Measurements from ENCODE around the gene ZACN. TPM values are rescaled to one million over a fixed set of nuclear protein-coding genes. Genes with fewer than 3 reads are reported as not detected.
A peak's percentile ranks its signal among the peaks of the same experiment; 100 is the strongest.

ZACN gene
- under 1 TPM in 1 of 4 donors, not detected in 3; 0.13 TPM for total RNA-seq

GRCh38 chr17:76078860-76079534 is at the start of gene ZACN:
TSS of gene ZACN (plus strand) at chr17:76079182. CDS start at chr17:76079265, 83 bp downstream.
- H3K4me3 ChIP-seq, result no peak within 1 kb of the TSS
- 56% methylated on average over 5 of the region's 17 CpGs for WGBS
- peaks cover 12 to 23% (median 18%) of the 10 kb centered on the region in 4 donors for H3K36me3 ChIP-seq
- intact Hi-C loops (cut with DNase I), result no loop called here
- peaks cover 18 to 63% (median 44%) of the 10 kb centered on the region in 4 donors for H3K27me3 ChIP-seq
- no peak for TF ChIP-seq CTCF (IDR thresholded peaks at IDR 0.05)
- TF ChIP-seq EP300 (IDR thresholded peaks at IDR 0.05), result no peak
- TF ChIP-seq POLR2AphosphoS5 (IDR thresholded peaks at IDR 0.05), result no peak
- H3K9me3 ChIP-seq, result no peaks in the 10 kb centered on the region
- peaks cover 40 to 54% (median 46%) of the 10 kb centered on the region in 4 donors for H3K4me1 ChIP-seq
- no peak for DNase-seq (ENCODE audit: extremely low spot score)
- no peak within 1 kb of the TSS for H3K27ac ChIP-seq (replicated peaks in 1 of 4)

DNA sequence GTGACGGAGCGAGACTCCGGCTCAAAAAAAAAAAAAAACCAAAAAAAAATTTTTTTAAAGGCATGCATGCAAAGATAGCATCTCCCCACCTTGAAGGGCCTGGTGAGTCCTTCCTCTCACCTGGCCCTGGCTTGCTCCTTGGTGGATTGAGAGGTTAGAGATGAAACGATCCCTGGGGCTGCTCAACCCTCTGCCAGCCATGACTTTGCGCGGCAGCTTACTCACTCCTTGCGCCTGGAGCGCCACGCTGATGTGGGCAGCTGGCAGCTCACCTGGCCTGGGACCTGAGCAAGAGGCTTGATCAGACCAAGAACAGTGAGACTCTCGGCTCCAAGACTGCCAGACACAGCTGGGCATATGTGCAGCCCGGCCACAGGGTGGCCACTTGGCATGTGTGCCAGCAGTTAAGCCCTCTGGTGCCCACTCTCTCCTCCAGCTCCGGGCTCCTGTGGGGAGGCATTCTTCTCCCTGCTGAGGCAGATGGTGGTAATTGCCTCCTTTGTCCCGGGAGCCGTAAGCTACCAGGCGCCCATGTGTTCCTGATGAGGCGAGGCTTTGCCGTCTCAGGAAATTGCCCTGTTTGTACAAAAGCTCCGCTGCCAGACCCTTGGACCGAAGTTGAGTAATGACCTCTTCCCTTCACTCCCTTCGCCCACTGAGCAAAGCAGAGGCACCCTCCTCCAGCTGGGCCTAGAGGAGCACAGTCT is 46.8 kb upstream of the ZACN start:
- Histone ChIP-seq H3K4me3 (no peak overlapping the region), H3K4me1 (peaks cover 6 to 22% (median 15%) of the 10 kb centered on the region in 4 donors), H3K27me3 (no peaks in the 10 kb centered on the region), H3K9me3 (no peaks in the 10 kb centered on the region), H3K36me3 (no peaks in the 10 kb centered on the region), H3K27ac (replicated peaks in 1 of 4) (no peak overlapping the region)
- intact Hi-C loops (cut with DNase I), result no loop called here
- 86% methylated on average over 20 of the region's 20 CpGs for WGBS
- no peak for TF ChIP-seq EP300 (IDR thresholded peaks at IDR 0.05)
- DNase-seq (ENCODE audit: extremely low spot score), result no peak

GRCh38 chr17:76032780-76033108 is 46.2 kb upstream of the ZACN start:
- H3K4me3 ChIP-seq, result no peak overlapping the region
- H3K27ac ChIP-seq (replicated peaks in 1 of 4), result no peak overlapping the region
- intact Hi-C loops (cut with DNase I), result no loop called here
- TF ChIP-seq POLR2A (IDR thresholded peaks at IDR 0.05; ENCODE audit: low read depth), result no peak
- TF ChIP-seq CTCF (IDR thresholded peaks at IDR 0.05), result no peak
- TF ChIP-seq EP300 (IDR thresholded peaks at IDR 0.05), result no peak
- TF ChIP-seq POLR2AphosphoS5 (IDR thresholded peaks at IDR 0.05), result no peak
- peaks cover 6 to 26% (median 19%) of the 10 kb centered on the region in 4 donors for H3K4me1 ChIP-seq
- H3K36me3 ChIP-seq, result peaks cover 0 to 4% (median 0%) of the 10 kb centered on the region in 4 donors
- no peak for DNase-seq (ENCODE audit: extremely low spot score)
- H3K9me3 ChIP-seq, result no peaks in the 10 kb centered on the region
- H3K27me3 ChIP-seq, result no peaks in the 10 kb centered on the region
- WGBS, result 95% methylated on average over 4 of the region's 5 CpGs

DNA sequence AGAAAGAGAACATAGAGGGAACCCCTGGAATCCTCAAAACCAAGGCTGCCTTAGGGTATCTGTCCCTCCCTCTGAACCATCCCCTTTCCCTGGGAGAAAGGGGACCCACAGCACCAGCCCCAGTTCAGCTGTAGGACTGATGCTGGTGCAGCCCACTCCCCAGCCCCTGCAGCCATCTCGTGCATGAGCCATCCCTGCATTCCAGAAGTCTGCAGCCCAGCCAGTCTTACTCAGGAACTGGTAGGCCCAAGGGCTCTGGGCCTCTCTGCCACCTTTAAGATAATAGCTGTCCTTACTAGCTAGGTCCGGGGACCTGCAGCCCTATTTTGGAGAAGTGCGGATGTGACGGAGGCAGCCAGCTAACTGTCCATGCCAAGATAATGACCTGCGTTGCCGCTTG is 45.8 kb upstream of the ZACN start:
- Histone ChIP-seq H3K27me3 (no peaks in the 10 kb centered on the region), H3K4me3 (no peak overlapping the region), H3K27ac (replicated peaks in 1 of 4) (no peak overlapping the region), H3K36me3 (peaks cover 0 to 8% (median 2%) of the 10 kb centered on the region in 4 donors), H3K4me1 (peaks cover 6 to 26% (median 19%) of the 10 kb centered on the region in 4 donors), H3K9me3 (no peaks in the 10 kb centered on the region)
- WGBS, result 99% methylated on average over 5 of the region's 6 CpGs
- intact Hi-C loops (cut with DNase I), result no loop called here
- TF ChIP-seq POLR2A (IDR thresholded peaks at IDR 0.05; ENCODE audit: low read depth) (no peak), CTCF (IDR thresholded peaks at IDR 0.05) (no peak), POLR2AphosphoS5 (IDR thresholded peaks at IDR 0.05) (no peak), EP300 (IDR thresholded peaks at IDR 0.05) (no peak)
- no peak for DNase-seq (ENCODE audit: extremely low spot score)

DNA sequence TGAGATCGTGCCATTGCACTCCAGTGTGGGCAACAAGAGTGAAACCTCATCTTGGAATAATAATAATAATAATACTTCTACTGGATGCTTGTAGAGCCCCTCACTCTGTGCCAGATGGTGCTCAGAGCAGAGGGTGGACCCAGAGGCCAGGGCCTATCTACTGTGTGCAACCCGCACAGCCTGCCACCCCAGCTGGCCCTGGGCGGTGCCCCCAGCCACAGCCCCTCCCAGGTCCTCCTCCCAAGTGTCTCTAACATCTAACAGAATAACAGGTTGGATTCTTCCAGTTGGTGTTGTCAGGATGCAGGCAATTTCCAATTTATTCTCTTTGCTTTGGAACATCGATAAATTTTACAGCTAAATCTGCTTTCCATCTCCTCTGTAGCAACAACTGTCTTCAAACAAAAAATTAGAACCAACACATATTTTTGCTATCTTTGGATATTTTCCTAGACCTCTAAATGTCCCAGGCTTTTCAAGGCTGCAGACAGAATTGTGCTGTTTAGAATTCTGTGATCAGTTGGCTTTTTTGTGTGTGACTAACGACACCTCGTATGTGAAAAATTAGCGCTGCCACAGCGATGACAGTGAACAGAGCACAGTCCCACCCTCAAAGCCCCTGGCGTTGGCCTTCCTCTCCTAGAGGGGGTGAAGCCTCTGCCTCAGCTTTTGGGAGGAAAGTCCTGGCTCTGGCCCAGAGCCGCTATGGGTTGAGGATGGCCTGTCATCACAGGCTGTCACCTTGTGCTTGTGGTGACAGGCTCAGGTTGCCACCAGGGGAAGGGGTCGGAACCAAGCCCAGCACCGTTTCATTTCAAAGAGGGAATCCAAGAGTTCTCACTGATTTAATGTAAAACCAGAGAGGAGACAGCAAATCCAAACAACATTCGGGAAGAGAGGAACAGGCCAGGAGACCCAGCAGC is 44.3 kb upstream of the ZACN start:
- no peaks in the 10 kb centered on the region for H3K9me3 ChIP-seq
- DNase-seq (ENCODE audit: extremely low spot score), result no peak
- peaks cover 6 to 31% (median 21%) of the 10 kb centered on the region in 4 donors for H3K4me1 ChIP-seq
- intact Hi-C loops (cut with DNase I), result no loop called here
- WGBS, result 72% methylated on average over 13 of the region's 13 CpGs
- peaks cover 10 to 24% (median 16%) of the 10 kb centered on the region in 4 donors for H3K36me3 ChIP-seq
- peak overlapping the region in 2 of 4 donors; percentile 7 to 86 for H3K27ac ChIP-seq (replicated peaks in 1 of 4)
- H3K4me3 ChIP-seq, result no peak overlapping the region
- H3K27me3 ChIP-seq, result no peaks in the 10 kb centered on the region
- TF ChIP-seq POLR2AphosphoS5 (IDR thresholded peaks at IDR 0.05), result no peak
- no peak for TF ChIP-seq CTCF (IDR thresholded peaks at IDR 0.05)
- TF ChIP-seq EP300 (IDR thresholded peaks at IDR 0.05), result no peak
- TF ChIP-seq POLR2A (IDR thresholded peaks at IDR 0.05; ENCODE audit: low read depth), result no peak
